Mesothelial cell of epicardium (in vitro differentiated cells): Measurements from ENCODE around the gene KSR1. TPM values are rescaled to one million over a fixed set of nuclear protein-coding genes. Genes with fewer than 3 reads are reported as not detected.

Source experiments
- DNase-seq, 2 experiments: peaks; one replicate each; pipeline ENCODE4 v3.0.0; 2021; ENCODE audit warnings: low spot score in 2 of 2; ENCODE audit not compliant: unreplicated experiment in 2 of 2
- H3K27ac Mint-ChIP-seq: 2 replicates; pipeline ENCODE4 v1.8.0; 2021; ENCODE audit warnings: mixed read lengths
- H3K27me3 Mint-ChIP-seq: 2 replicates; pipeline ENCODE4 v1.8.0; 2021; ENCODE audit warnings: low read depth, mixed read lengths
- H3K36me3 Mint-ChIP-seq: 2 replicates; pipeline ENCODE4 v1.8.0; 2021; ENCODE audit warnings: mixed read lengths
- H3K4me1 Mint-ChIP-seq: 2 replicates; pipeline ENCODE4 v1.8.0; 2021; ENCODE audit warnings: mixed read lengths
- H3K4me3 Mint-ChIP-seq: 2 replicates; pipeline ENCODE4 v1.8.0; 2021; ENCODE audit warnings: mild to moderate bottlenecking, moderate library complexity, mixed read lengths
- H3K9me3 Mint-ChIP-seq: 2 replicates; pipeline ENCODE4 v1.8.0; 2021; ENCODE audit warnings: mixed read lengths
- CTCF ChIP-seq: fragments of 200-600 bp; sonication (generic); IDR thresholded peaks from one replicate; pipeline ENCODE4 v1.5.0; 2021; ENCODE audit warnings: antibody characterized with exemption; ENCODE audit not compliant: unreplicated experiment
- total RNA-seq: library from RNA; stranded (reverse); gene quantifications from 3 replicates; pipeline ENCODE4 v1.2.1, GENCODE V29; 2021

KSR1 gene
- total RNA-seq, 1 donor from 2014 or later: 69.4 TPM

GRCh38 chr17:27495460-27495859 lies 39.2 kb downstream of the KSR1 start:
- Mint-ChIP-seq H3K27me3 (no peaks in the 10 kb centered on the region), H3K27ac (peak overlapping the region; percentile 71), H3K9me3 (peaks cover 4% of the 10 kb centered on the region), H3K36me3 (peaks cover 4% of the 10 kb centered on the region), H3K4me3 (no peak overlapping the region), H3K4me1 (peaks cover 65% of the 10 kb centered on the region)
- TF ChIP-seq CTCF: no peak
- DNase-seq: no peak

GRCh38 chr17:27496005-27496404 lies 39.8 kb downstream of the KSR1 start:
- Mint-ChIP-seq H3K27ac (peak overlapping the region; percentile 71), H3K27me3 (no peaks in the 10 kb centered on the region), H3K36me3 (peaks cover 6% of the 10 kb centered on the region), H3K4me1 (peaks cover 64% of the 10 kb centered on the region), H3K4me3 (no peak overlapping the region), H3K9me3 (peaks cover 7% of the 10 kb centered on the region)
- no peak for TF ChIP-seq CTCF
- DNase-seq: no peak

- Mint-ChIP-seq H3K27ac (peak overlapping the region; percentile 71), H3K4me3 (no peak overlapping the region), H3K9me3 (peaks cover 7% of the 10 kb centered on the region), H3K27me3 (no peaks in the 10 kb centered on the region), H3K36me3 (peaks cover 6% of the 10 kb centered on the region), H3K4me1 (peaks cover 63% of the 10 kb centered on the region)
- no peak for TF ChIP-seq CTCF
- no peak for DNase-seq
Observed at GRCh38 chr17:27496437-27496943, 40.2 kb downstream of the KSR1 start.

- no peaks in the 10 kb centered on the region for H3K27me3 Mint-ChIP-seq
- H3K36me3 Mint-ChIP-seq: peaks cover 10% of the 10 kb centered on the region
- H3K4me3 Mint-ChIP-seq: no peak overlapping the region
- peak overlapping the region; percentile 79 for H3K27ac Mint-ChIP-seq
- TF ChIP-seq CTCF: no peak
- DNase-seq: no peak
- H3K9me3 Mint-ChIP-seq: peaks cover 10% of the 10 kb centered on the region
- H3K4me1 Mint-ChIP-seq: peaks cover 58% of the 10 kb centered on the region
Observed at GRCh38 chr17:27496971-27497370, 40.7 kb downstream of the KSR1 start.

GRCh38 chr17:27497696-27498095 lies 41.4 kb downstream of the KSR1 start:
- TF ChIP-seq CTCF: no peak
- DNase-seq: no peak
- Mint-ChIP-seq H3K27ac (peak overlapping the region; percentile 79), H3K36me3 (peaks cover 12% of the 10 kb centered on the region), H3K27me3 (no peaks in the 10 kb centered on the region), H3K4me3 (no peak overlapping the region), H3K9me3 (peaks cover 10% of the 10 kb centered on the region), H3K4me1 (peaks cover 54% of the 10 kb centered on the region)
